Measurements from ENCODE around the gene CASZ1. TPM values are rescaled to one million over a fixed set of nuclear protein-coding genes. Genes with fewer than 3 reads are reported as not detected.

CASZ1 gene
- total RNA-seq, 1 donor from 2014 or later, result 26.1 TPM

DNA sequence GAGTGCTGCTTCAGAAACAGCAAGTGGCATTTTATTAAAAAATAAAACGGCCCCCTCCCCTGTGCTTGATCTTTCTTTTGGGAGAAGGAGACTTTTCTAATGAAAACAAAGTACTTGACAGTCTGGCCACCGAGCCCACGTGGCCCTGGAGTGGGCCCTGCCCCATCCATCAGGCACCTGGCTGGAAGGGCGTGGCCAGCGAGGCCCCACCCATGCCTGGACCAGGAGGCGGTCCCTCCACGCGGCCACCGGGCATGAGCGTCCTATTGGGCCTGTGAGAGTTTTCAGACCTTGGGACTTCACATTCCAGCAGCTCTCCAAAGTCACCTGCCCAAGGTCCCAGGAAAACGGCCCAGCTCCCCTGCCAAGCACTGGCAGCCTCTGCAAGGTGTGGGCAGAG is 144.7 kb downstream of the CASZ1 start:
- H3K4me1 ChIP-seq (ENCODE audit: control insufficient read depth in 3 of 3, insufficient read depth in 3 of 3, low read length in 3 of 3), result no peaks in the 10 kb centered on the region
- H3K9ac ChIP-seq (ENCODE audit: low read depth in 1 of 3, low read length in 3 of 3), result no peak overlapping the region
- H3K27ac ChIP-seq (ENCODE audit: low read depth, low read length), result no peak overlapping the region
- no peaks in the 10 kb centered on the region for H3K9me3 ChIP-seq (ENCODE audit: control insufficient read depth in 3 of 3, low read length in 3 of 3)
- H3K36me3 ChIP-seq (ENCODE audit: control insufficient read depth in 3 of 3, insufficient read depth in 3 of 3, low read length in 3 of 3), result peaks cover 39 to 54% (median 42%) of the 10 kb centered on the region in 3 donors
- no peak overlapping the region for H3K4me3 ChIP-seq (ENCODE audit: low read length in 3 of 3)
- H3K27me3 ChIP-seq (ENCODE audit: control insufficient read depth in 3 of 3, insufficient read depth in 3 of 3, low read length in 3 of 3), result no peaks in the 10 kb centered on the region

GRCh38 chr1:10651389-10651766 is 145.1 kb downstream of the CASZ1 start:
- Histone ChIP-seq H3K9ac (ENCODE audit: low read depth in 1 of 3, low read length in 3 of 3) (no peak overlapping the region), H3K27me3 (ENCODE audit: control insufficient read depth in 3 of 3, insufficient read depth in 3 of 3, low read length in 3 of 3) (no peaks in the 10 kb centered on the region), H3K9me3 (ENCODE audit: control insufficient read depth in 3 of 3, low read length in 3 of 3) (no peaks in the 10 kb centered on the region), H3K4me1 (ENCODE audit: control insufficient read depth in 3 of 3, insufficient read depth in 3 of 3, low read length in 3 of 3) (no peaks in the 10 kb centered on the region), H3K27ac (ENCODE audit: low read depth, low read length) (no peak overlapping the region), H3K36me3 (ENCODE audit: control insufficient read depth in 3 of 3, insufficient read depth in 3 of 3, low read length in 3 of 3) (peaks cover 40 to 54% (median 45%) of the 10 kb centered on the region in 3 donors), H3K4me3 (ENCODE audit: low read length in 3 of 3) (no peak overlapping the region)

- Histone ChIP-seq H3K27ac (ENCODE audit: low read depth, low read length) (no peak overlapping the region), H3K9ac (ENCODE audit: low read depth in 1 of 3, low read length in 3 of 3) (no peak overlapping the region), H3K4me1 (ENCODE audit: control insufficient read depth in 3 of 3, insufficient read depth in 3 of 3, low read length in 3 of 3) (no peaks in the 10 kb centered on the region), H3K9me3 (ENCODE audit: control insufficient read depth in 3 of 3, low read length in 3 of 3) (no peaks in the 10 kb centered on the region), H3K36me3 (ENCODE audit: control insufficient read depth in 3 of 3, insufficient read depth in 3 of 3, low read length in 3 of 3) (peaks cover 43 to 55% (median 48%) of the 10 kb centered on the region in 3 donors), H3K4me3 (ENCODE audit: low read length in 3 of 3) (no peak overlapping the region), H3K27me3 (ENCODE audit: control insufficient read depth in 3 of 3, insufficient read depth in 3 of 3, low read length in 3 of 3) (no peaks in the 10 kb centered on the region)
Measured at GRCh38 chr1:10650556-10651388, 145.7 kb downstream of the CASZ1 start.

DNA sequence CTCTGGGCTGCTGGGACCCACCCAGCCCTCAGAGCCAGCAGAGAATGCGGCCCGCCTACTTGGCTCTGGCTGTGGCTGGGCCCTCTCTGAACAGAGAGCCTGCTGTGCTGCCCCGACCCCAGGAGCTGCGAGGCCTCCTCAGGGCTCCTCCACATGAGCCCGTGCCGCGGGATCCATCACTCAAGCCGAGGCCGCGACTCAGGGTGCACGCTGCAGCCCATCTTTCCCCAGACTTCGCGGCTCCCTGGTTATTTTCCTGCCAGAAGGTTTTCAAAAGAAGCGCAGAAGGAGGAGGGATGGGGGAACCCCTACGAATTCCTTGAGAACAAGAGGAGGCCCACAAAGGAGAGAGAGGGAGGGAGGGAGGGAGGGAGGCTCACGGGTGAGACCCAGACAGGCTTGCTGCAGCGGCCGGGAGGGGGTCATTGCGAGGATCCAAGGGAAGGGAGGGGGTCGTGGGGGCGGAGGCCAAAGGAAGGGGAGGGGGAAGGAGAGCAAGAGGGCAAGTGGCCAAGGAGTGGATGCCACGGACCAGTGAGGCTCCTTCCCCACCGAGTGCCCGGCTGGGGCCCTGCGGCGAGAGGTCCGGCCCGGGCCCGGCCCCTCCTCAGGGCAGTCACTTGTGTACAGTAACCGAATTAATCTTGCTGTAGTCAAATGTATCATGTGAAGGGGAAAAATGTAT is 146.8 kb downstream of the CASZ1 start:
- H3K4me1 ChIP-seq (ENCODE audit: control insufficient read depth in 3 of 3, insufficient read depth in 3 of 3, low read length in 3 of 3), result peaks cover 0 to under 1% (median 0%) of the 10 kb centered on the region in 3 donors
- peaks cover 45 to 60% (median 52%) of the 10 kb centered on the region in 3 donors for H3K36me3 ChIP-seq (ENCODE audit: control insufficient read depth in 3 of 3, insufficient read depth in 3 of 3, low read length in 3 of 3)

GRCh38 chr1:10648689-10649516 is 147.5 kb downstream of the CASZ1 start:
- Histone ChIP-seq H3K36me3 (ENCODE audit: control insufficient read depth in 3 of 3, insufficient read depth in 3 of 3, low read length in 3 of 3) (peaks cover 43 to 60% (median 51%) of the 10 kb centered on the region in 3 donors), H3K27ac (ENCODE audit: low read depth, low read length) (no peak overlapping the region)

More for the DNA sequence above, 146.8 kb downstream of the CASZ1 start:
- H3K4me3 ChIP-seq (ENCODE audit: low read length in 3 of 3), result no peak overlapping the region
- no peaks in the 10 kb centered on the region for H3K27me3 ChIP-seq (ENCODE audit: control insufficient read depth in 3 of 3, insufficient read depth in 3 of 3, low read length in 3 of 3)
- no peaks in the 10 kb centered on the region for H3K9me3 ChIP-seq (ENCODE audit: control insufficient read depth in 3 of 3, low read length in 3 of 3)
- no peak overlapping the region for H3K9ac ChIP-seq (ENCODE audit: low read depth in 1 of 3, low read length in 3 of 3)
- H3K27ac ChIP-seq (ENCODE audit: low read depth, low read length), result no peak overlapping the region

GRCh38 chr1:10647414-10648170 is 148.9 kb downstream of the CASZ1 start:
- Histone ChIP-seq H3K27me3 (ENCODE audit: control insufficient read depth in 3 of 3, insufficient read depth in 3 of 3, low read length in 3 of 3) (no peaks in the 10 kb centered on the region), H3K36me3 (ENCODE audit: control insufficient read depth in 3 of 3, insufficient read depth in 3 of 3, low read length in 3 of 3) (peaks cover 48 to 60% (median 48%) of the 10 kb centered on the region in 3 donors)

More at GRCh38 chr1:10648689-10649516, 147.5 kb downstream of the CASZ1 start:
- Histone ChIP-seq H3K9ac (ENCODE audit: low read depth in 1 of 3, low read length in 3 of 3) (no peak overlapping the region), H3K27me3 (ENCODE audit: control insufficient read depth in 3 of 3, insufficient read depth in 3 of 3, low read length in 3 of 3) (no peaks in the 10 kb centered on the region), H3K9me3 (ENCODE audit: control insufficient read depth in 3 of 3, low read length in 3 of 3) (no peaks in the 10 kb centered on the region), H3K4me3 (ENCODE audit: low read length in 3 of 3) (no peak overlapping the region), H3K4me1 (ENCODE audit: control insufficient read depth in 3 of 3, insufficient read depth in 3 of 3, low read length in 3 of 3) (peaks cover 0 to 2% (median 0%) of the 10 kb centered on the region in 3 donors)

GRCh38 chr1:10646347-10646861 is 150.0 kb downstream of the CASZ1 start:
- H3K36me3 ChIP-seq (ENCODE audit: control insufficient read depth in 3 of 3, insufficient read depth in 3 of 3, low read length in 3 of 3), result peaks cover 47 to 61% (median 53%) of the 10 kb centered on the region in 3 donors
- H3K27ac ChIP-seq (ENCODE audit: low read depth, low read length), result no peak overlapping the region
- H3K9ac ChIP-seq (ENCODE audit: low read depth in 1 of 3, low read length in 3 of 3), result no peak overlapping the region
- H3K4me3 ChIP-seq (ENCODE audit: low read length in 3 of 3), result no peak overlapping the region
- H3K9me3 ChIP-seq (ENCODE audit: control insufficient read depth in 3 of 3, low read length in 3 of 3), result no peaks in the 10 kb centered on the region
- peaks cover 0 to 2% (median 0%) of the 10 kb centered on the region in 3 donors for H3K4me1 ChIP-seq (ENCODE audit: control insufficient read depth in 3 of 3, insufficient read depth in 3 of 3, low read length in 3 of 3)
- no peaks in the 10 kb centered on the region for H3K27me3 ChIP-seq (ENCODE audit: control insufficient read depth in 3 of 3, insufficient read depth in 3 of 3, low read length in 3 of 3)

More at GRCh38 chr1:10647414-10648170, 148.9 kb downstream of the CASZ1 start:
- peaks cover 0 to 2% (median 0%) of the 10 kb centered on the region in 3 donors for H3K4me1 ChIP-seq (ENCODE audit: control insufficient read depth in 3 of 3, insufficient read depth in 3 of 3, low read length in 3 of 3)
- no peak overlapping the region for H3K4me3 ChIP-seq (ENCODE audit: low read length in 3 of 3)
- no peak overlapping the region for H3K9ac ChIP-seq (ENCODE audit: low read depth in 1 of 3, low read length in 3 of 3)
- no peaks in the 10 kb centered on the region for H3K9me3 ChIP-seq (ENCODE audit: control insufficient read depth in 3 of 3, low read length in 3 of 3)
- no peak overlapping the region for H3K27ac ChIP-seq (ENCODE audit: low read depth, low read length)

DNA sequence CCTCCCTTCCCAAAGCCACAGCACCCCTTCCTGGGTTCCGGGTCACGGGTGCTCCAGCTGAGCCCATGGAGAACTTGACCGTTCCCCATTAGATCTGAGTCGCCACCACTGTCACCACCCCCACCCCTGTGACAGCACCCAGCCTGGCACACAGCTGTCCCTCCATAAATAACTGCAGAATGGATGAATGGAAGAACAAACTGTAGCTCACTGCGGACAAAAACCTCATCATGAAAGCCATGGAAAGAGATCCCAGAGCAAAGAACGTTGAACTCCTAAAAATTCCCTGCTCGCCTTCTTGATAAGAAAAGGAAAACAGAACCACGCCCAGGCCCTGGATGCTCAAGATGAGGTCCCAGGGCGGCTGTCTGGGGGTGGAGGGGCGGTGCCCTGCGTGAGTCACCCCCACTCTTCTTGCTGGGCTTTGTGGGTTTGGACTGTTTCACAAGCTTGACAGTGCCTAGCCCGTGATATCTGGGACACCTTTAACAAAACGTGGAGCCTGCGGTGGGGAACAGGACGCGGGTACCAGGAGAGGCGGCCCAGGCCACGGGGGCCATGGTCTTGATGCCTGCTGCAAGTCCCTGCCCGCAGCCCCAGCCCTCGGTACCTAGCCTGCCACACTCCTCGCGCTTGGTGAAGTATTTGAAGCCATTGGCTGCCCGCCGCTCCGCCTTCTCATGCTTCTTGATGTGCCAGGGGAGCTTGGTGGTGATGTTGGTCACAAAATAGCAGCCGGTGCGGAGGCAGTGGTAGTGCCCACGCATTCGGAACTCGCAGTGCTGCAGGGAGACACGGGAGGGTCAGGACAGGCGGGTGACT is 151.9 kb downstream of the CASZ1 start:
- H3K9me3 ChIP-seq (ENCODE audit: control insufficient read depth in 3 of 3, low read length in 3 of 3), result no peaks in the 10 kb centered on the region
- peaks cover 50 to 64% (median 58%) of the 10 kb centered on the region in 3 donors for H3K36me3 ChIP-seq (ENCODE audit: control insufficient read depth in 3 of 3, insufficient read depth in 3 of 3, low read length in 3 of 3)
- peaks cover 7 to 16% (median 13%) of the 10 kb centered on the region in 3 donors for H3K4me1 ChIP-seq (ENCODE audit: control insufficient read depth in 3 of 3, insufficient read depth in 3 of 3, low read length in 3 of 3)
- H3K9ac ChIP-seq (ENCODE audit: low read depth in 1 of 3, low read length in 3 of 3), result no peak overlapping the region
- no peak overlapping the region for H3K4me3 ChIP-seq (ENCODE audit: low read length in 3 of 3)
- peaks cover 0 to 6% (median 0%) of the 10 kb centered on the region in 3 donors for H3K27me3 ChIP-seq (ENCODE audit: control insufficient read depth in 3 of 3, insufficient read depth in 3 of 3, low read length in 3 of 3)
- no peak overlapping the region for H3K27ac ChIP-seq (ENCODE audit: low read depth, low read length)
